ENCODE measurements around the gene ADRA1B.

The ADRA1B gene

GRCh38 chr5:159915904-159916840, at the start of gene ADRA1B:
ADRA1B (plus strand) TSS chr5:159916482; CDS start chr5:159916906, 424 bp downstream.
- peak; percentile 2 to 23 for DNase-seq

GRCh38 chr5:159873680-159874079, 42.6 kb upstream of the ADRA1B start:
- no peak for DNase-seq

GRCh38 chr5:159874263-159874662, 42.0 kb upstream of the ADRA1B start:
- no peak for DNase-seq

- DNase-seq, result no peak
These were observed 39.3 kb upstream of the ADRA1B start for GRCh38 chr5:159877016-159877415.

- DNase-seq, result no peak
These were observed 38.3 kb upstream of the ADRA1B start for GRCh38 chr5:159877894-159878448.

- DNase-seq, result no peak
These were observed 37.3 kb upstream of the ADRA1B start for GRCh38 chr5:159878988-159879471.

GRCh38 chr5:159880676-159881075, 35.6 kb upstream of the ADRA1B start:
- DNase-seq, result no peak

- DNase-seq, result no peak
These were observed 34.3 kb upstream of the ADRA1B start for GRCh38 chr5:159881967-159882366.

- no peak for DNase-seq
These were observed 32.7 kb upstream of the ADRA1B start for GRCh38 chr5:159883522-159883950.

GRCh38 chr5:159884917-159885620, 31.2 kb upstream of the ADRA1B start:
- no peak for DNase-seq

- DNase-seq, result no peak
These were observed 30.0 kb upstream of the ADRA1B start for GRCh38 chr5:159886296-159886695.

GRCh38 chr5:159887050-159887449, 29.2 kb upstream of the ADRA1B start:
- no peak for DNase-seq

- no peak for DNase-seq
These were observed 27.4 kb upstream of the ADRA1B start for GRCh38 chr5:159888860-159889259.

GRCh38 chr5:159890141-159890540, 26.1 kb upstream of the ADRA1B start:
- DNase-seq, result no peak

- DNase-seq, result no peak
These were observed 24.9 kb upstream of the ADRA1B start for GRCh38 chr5:159891371-159891770.

GRCh38 chr5:159893040-159893695, 23.1 kb upstream of the ADRA1B start:
- DNase-seq, result no peak

- no peak for DNase-seq
These were observed 22.0 kb upstream of the ADRA1B start for GRCh38 chr5:159894149-159894720.

- no peak for DNase-seq
These were observed 18.4 kb upstream of the ADRA1B start for GRCh38 chr5:159897786-159898393.

GRCh38 chr5:159899067-159900049, 16.9 kb upstream of the ADRA1B start:
- DNase-seq, result no peak

GRCh38 chr5:159901308-159901707, 15.0 kb upstream of the ADRA1B start:
- DNase-seq, result no peak

GRCh38 chr5:159901772-159902171, 14.5 kb upstream of the ADRA1B start:
- no peak for DNase-seq
